Activated naive CD4-positive, alpha-beta T cell treated with anti-CD3 and anti-CD28 coated beads, Interleukin-2, amount 10 ng/mL, durations not matched to agents 7 days and 5 days (primary cell): ENCODE measurements around the gene MAGOHB.

ENCODE experiments used
- CTCF ChIA-PET: fragments of 350-600 bp; sonication (Branson Sonifier 250); formaldehyde crosslinking; loops from one replicate; lab custom pipeline; 2021; ENCODE audit warnings: antibody characterized with exemption; lab: Charles Lee
- DNase-seq: peaks from one replicate; pipeline ENCODE4 v3.0.0-alpha.2; 2020
- H3K27ac Mint-ChIP-seq: one replicate; pipeline ENCODE4 v1.8.0; 2021; ENCODE audit warnings: mild to moderate bottlenecking, moderate library complexity, mixed read lengths
- H3K27me3 Mint-ChIP-seq: one replicate; pipeline ENCODE4 v1.8.0; 2021; ENCODE audit warnings: mild to moderate bottlenecking, mixed read lengths
- H3K36me3 Mint-ChIP-seq: one replicate; pipeline ENCODE4 v1.8.0; 2021; ENCODE audit warnings: mixed read lengths
- H3K4me1 Mint-ChIP-seq: one replicate; pipeline ENCODE4 v1.8.0; 2021; ENCODE audit warnings: mixed read lengths
- H3K4me3 Mint-ChIP-seq: one replicate; pipeline ENCODE4 v1.8.0; 2021; ENCODE audit warnings: mild to moderate bottlenecking, moderate library complexity, mixed read lengths
- H3K9me3 Mint-ChIP-seq: one replicate; pipeline ENCODE4 v1.8.0; 2021; ENCODE audit warnings: mixed read lengths

MAGOHB gene

DNA sequence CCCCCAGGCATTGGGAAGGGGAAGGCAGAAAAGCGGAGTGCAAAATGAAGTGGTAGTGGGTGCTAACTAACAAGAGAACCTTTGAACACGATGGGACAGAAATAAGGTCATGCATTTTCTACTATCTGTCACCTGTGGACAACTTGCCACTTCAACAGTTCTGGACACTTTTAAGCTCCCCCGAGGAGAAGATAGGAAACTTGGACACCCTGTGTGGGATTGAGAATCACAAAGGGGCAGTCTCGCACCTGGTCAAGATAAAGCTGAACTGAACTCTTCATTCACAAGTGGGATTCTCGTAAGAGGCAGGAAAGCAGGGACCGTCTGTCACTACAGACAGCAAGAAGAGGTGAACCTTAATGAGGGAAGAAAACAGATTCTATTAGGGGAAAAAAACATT lies 56.1 kb downstream of the MAGOHB start:
- Mint-ChIP-seq H3K9me3 (no peaks in the 10 kb centered on the region), H3K27me3 (peaks cover 14% of the 10 kb centered on the region), H3K36me3 (no peaks in the 10 kb centered on the region), H3K27ac (no peak overlapping the region), H3K4me1 (peaks cover 12% of the 10 kb centered on the region), H3K4me3 (no peak overlapping the region)
- CTCF ChIA-PET = no interaction called here
- no peak for DNase-seq

DNA sequence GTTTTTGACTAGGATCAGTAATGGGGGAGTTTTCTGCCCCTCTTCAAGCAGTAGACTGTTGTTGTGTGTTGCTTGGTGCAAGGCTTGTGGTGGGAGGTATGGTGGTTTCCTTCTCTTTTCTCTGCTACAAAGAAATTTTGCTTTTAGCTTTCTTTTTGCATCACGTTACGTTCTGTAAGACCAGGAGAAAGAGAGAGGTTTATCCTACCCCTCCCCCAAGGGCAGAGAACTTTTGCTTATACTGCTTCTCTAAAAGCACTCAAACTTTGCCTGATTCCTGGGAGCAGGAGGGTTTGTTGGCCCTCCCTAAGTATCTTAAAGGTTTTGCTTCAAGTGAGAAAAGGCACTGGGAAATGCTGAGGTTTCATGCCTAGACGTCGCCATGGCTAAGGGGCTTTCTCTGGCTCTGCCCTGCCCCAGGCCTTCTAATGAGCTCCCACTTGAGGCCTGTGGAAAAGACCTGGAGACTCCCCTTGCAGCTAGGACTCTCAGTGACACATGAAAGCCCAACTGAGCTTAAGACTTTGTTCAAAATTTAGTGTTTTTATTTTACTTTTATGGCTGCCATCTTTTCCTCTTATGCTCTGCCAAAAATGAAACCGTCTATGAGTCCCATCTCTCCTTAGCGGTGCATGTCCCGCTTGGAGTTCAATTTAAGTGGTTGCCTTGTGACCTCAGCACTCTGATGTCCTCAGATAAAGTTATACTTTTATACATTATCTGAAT lies 58.5 kb downstream of the MAGOHB start:
- H3K27ac Mint-ChIP-seq = peak overlapping the region; percentile 78

DNA sequence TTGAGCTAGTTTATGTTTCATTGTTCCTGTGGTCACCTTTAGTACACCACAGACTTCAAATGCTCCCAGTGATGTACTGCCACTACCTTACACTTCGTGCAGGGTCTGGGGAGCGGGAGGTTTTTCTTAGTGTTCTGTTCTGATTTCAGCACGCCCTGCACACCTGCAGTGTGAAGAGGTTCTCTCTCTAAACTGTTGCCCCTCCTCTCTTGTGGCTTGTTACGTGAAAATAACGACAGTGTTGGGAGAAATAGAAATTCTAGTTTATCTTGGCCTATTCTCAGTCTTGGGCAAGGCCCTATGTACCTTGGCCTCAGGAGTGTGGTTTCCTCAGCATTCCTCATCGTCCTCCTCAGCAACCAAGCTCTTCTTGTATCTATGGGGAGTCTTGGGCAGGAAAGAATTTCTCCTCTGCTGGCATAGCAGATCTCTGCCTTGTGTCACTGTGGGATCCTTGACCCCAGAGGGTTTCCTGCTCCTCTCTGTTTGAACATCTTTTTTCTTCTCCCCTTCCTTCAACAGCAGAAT lies 59.1 kb downstream of the MAGOHB start:
- CTCF ChIA-PET = no interaction called here
- Mint-ChIP-seq H3K4me3 (peak overlapping the region; percentile 15), H3K27ac (peak overlapping the region; percentile 78)

More for the DNA sequence above, 58.5 kb downstream of the MAGOHB start:
- no peaks in the 10 kb centered on the region for H3K36me3 Mint-ChIP-seq
- H3K4me1 Mint-ChIP-seq = peaks cover 12% of the 10 kb centered on the region
- H3K27me3 Mint-ChIP-seq = peaks cover 18% of the 10 kb centered on the region
- no peaks in the 10 kb centered on the region for H3K9me3 Mint-ChIP-seq
- CTCF ChIA-PET = no interaction called here
- no peak for DNase-seq
- peak overlapping the region; percentile 15 for H3K4me3 Mint-ChIP-seq

More for the DNA sequence above, 59.1 kb downstream of the MAGOHB start:
- no peaks in the 10 kb centered on the region for H3K9me3 Mint-ChIP-seq
- no peak for DNase-seq
- H3K36me3 Mint-ChIP-seq = no peaks in the 10 kb centered on the region
- peaks cover 21% of the 10 kb centered on the region for H3K27me3 Mint-ChIP-seq
- H3K4me1 Mint-ChIP-seq = peaks cover 12% of the 10 kb centered on the region
